RCC 7860 (cell line): ENCODE results near the gene KRT83.
"Not testable (repeated sequence)": the region's sequence is repeated elsewhere in the genome, so short reads cannot be mapped to it uniquely, and the experiment has no call there.

ENCODE experiments used
- DNase-seq: peaks from one replicate; pipeline ENCODE4 v3.0.0-alpha.2; 2015; ENCODE audit warnings: low spot score
- FAIRE-seq: peaks from 2 replicates; lab custom pipeline; 2012; peaks lifted over from hg19 to GRCh38; lab: Jason Lieb, UNC

Gene KRT83

DNA sequence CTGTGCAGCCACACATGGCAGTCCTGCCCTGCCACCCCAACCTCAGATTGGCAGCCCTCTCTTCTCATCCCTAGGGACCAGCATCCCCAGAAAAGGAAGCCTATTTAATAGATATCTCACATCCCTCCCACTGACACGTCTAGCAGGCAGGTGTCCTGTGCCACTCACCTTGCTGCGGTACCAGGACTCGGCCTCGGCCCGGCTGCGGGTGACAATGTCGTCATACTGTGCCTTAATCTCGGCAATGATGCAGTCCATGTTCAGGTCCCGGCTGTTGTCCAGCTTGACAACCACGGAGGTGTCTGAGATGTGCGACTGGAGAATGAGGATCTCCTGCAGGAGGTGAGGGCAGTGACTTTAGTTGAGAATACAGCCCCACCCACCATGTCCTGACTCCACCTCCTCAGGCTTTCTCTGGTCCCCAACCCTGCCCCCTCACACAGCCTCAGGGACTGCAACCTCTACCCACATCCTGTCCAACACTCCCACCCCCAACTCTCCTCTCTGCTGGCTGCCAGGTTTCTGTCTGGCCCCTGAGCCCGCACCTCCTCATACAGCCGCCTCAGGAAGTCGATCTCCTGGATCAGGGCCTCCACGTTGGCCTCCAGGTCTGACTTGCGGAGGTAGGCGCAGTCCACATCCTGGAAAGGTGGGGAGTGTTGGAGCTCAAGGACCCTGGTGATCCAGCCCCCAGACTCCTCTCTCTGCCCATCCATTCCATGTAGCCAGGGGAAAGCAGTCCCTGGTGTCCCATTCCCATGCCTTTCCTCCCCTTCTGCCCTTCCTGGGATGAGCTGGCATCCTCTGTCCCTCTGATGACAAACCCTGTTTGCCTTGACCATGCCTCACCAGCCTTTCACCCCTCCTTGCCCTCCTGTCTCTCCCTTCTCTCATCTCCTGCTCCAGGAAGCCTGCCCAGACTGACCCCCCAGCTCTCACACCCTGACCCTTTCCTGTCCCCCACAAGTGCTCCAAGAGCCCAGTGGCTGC is 33.1 kb downstream of the KRT83 start:
- peak; percentile 24 for DNase-seq
- FAIRE-seq, result not testable (repeated sequence)

DNA sequence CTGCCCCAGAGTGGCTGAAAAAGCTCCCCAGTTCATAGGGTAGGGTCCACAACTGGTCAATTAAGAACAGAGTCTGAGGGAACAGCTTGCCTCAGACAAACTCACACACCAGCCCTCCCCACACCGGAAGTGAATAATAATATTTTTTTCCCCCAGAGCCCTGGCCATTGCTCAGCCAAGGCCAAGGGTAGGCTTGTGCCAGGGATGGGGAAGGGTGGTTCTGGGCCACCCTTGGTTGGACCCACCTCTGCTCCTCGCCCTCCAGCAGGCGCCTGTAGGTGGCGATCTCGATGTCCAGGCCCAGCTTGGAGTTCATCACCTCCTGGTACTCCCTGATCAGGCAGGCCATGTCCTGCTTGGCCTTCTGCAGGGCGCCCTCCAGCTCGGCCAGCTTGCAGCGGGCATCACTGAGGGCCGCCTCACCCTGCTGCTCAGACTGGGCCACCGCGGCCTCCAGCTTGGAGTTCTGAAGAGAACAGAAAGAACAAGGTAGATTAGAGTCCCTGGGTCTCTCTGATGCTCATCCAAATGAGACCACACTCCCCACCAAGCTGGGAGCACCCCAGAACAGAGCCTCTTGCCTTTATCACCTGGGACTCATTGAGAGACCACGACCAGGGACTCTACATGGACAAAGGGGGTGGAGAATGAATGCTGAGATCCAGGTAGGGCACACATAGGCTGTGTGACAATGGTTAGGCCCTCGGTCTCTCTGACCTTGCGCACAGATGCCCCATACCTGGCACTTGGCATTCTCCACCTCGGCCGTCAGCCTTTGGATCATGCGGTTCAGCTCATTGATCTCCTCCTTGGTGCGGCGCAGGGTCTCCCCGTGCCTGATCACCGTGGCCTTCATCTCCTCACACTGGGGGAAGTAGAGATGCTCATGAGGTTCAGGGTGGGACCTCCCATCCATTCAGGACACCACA is 34.1 kb downstream of the KRT83 start:
- not testable (repeated sequence) for FAIRE-seq, DNase-seq

DNA sequence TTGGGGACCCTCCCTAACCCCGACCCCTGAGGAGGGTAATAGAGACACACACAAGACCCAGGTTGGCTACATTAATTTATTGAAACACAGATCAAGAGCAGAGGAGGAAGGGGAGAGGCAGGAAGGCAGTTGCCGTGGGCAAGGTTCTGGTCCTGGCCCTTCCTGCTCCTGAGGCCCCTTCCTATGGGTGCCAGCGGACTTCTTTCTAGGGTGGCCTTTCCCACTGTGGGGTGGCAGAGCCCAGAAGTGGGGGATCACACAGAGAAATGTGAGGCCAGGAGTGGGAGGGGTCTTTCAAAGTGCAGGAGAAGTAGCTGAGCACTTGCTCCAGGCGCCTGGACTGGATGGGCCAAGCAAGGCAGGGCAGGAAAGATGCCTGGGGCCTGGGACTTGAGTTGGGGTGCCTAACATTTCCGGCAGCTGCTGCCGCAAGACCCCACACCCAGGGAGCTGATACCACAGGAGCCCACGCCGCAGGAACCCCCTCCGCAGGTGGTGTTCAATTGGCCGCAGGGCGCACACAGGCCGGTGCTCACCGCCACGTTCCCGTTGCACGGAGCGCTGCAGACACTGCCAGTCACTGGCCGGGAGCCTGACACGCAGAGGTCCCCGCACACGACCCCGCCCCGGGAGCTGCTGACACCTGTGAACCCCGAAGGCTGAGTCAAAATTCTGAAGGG is 35.2 kb downstream of the KRT83 start:
- no peak for FAIRE-seq
- DNase-seq, result no peak

DNA sequence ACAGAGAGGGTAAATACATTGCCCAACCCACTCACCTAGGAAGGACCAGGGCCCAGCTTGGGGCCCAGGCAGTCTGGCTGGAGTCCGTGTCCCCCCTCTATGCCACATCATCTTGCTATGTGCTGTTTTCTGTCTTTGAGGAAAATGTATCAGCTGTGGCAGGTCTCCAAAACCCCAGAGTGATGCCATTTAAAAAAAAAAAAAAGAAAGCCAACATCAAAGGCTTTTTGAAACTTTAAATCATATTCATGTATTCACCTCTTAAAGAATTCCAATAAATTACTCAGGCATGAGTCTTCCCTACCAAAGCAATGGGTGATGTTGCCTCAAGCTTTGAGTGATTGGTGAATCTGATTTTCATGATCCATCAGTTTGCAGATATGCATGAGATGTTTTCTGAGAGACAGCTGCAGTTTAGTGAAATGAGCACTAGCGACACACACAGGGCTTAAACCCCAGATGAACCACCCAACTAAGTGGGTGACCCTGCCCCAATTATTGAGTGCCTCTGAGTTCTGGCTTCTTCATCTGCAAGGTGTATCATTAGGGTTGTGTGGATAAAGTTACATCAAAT is 35.9 kb downstream of the KRT83 start:
- no peak for FAIRE-seq
- peak; percentile 50 for DNase-seq

DNA sequence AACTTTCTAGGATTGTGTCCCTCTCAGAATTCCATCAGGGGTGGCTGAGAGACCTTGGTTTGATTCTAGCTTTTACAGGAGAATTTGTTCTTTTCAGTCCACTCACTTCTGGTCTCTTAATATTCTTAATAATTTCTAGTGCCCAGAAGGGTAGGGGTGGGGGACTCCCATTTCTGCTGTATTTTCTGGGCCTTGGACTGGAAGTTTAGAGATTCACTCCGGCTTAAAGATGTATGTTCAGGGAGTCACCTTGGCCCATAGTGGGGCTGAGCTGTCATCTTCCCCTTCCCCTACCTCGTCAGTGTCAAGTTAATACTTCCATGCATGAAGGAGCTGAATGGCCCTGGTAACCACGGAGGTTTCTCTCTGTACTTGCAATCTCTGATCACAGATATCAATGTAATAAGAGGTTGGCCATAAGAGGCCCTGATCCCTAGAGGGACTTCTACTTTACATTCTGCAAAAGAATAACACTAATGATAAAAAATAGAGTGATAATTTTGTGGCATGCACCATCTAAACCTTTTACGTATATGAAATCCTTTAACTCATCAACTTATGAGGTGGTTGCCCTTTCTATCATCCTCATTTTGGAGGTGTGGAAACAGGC is 36.5 kb downstream of the KRT83 start:
- no peak for DNase-seq

DNA sequence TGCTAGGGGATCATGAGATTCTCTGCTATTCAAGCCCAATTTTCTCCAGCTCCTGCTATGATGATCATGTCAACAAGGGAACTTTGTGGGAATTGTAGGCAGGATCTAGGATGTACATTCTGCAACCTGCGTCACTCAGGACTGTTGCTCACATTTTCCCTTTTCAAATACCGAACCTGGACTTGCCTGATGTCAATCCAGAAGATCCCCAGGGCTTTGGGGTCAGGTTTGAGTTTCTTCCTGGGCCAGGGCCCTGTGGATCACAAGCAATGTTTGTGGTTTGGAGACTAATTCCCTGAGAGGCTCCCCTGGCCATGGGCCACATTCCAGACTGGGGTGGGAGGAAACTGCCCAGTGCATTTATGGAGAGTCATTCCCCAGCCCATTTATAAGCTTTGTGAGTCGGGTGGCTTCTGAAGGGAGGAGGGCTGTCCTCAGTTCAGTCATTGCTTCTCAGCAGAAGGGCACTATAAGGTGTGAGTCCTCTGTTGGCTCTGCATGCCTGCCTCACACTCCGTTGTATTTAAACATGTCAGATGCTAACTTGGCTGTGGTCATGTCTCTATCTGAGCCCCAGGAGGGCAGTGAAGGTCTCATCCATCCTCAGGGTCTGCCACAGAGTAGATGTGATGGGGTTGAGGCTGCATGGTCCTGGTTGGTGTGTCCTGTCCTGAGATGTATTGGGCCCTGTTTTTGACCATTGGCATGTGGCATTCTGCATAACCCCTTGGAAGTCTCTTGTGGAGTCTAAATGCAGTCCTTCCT is 40.2 kb downstream of the KRT83 start:
- FAIRE-seq (peak; percentile 93), DNase-seq (peak; percentile 93)

More for the DNA sequence above, 36.5 kb downstream of the KRT83 start:
- FAIRE-seq, result no peak

DNA sequence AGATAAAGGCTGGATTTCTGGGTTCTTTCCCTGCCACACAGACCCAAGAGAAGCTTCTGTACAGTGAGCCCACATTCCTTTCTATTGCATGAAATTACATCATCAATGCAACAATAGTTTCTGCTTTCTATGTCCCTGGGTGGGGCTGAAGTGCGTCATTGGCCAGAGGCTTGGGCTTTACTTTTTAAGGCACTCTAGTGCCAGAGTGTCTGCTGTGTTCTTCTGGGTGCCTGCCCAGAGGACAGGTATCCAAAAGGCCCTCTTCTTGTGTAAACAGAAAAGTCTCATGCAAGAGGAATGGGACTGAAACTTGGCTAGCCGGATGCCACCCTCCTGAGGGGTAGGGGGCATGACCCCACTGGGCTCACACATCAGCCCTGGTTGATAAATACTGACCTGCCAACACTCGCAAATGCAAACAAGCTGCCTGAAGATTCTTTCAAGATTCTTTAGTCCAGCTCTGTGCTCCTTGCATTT is 40.8 kb downstream of the KRT83 start:
- peak; percentile 40 for FAIRE-seq
- peak; percentile 91 for DNase-seq

DNA sequence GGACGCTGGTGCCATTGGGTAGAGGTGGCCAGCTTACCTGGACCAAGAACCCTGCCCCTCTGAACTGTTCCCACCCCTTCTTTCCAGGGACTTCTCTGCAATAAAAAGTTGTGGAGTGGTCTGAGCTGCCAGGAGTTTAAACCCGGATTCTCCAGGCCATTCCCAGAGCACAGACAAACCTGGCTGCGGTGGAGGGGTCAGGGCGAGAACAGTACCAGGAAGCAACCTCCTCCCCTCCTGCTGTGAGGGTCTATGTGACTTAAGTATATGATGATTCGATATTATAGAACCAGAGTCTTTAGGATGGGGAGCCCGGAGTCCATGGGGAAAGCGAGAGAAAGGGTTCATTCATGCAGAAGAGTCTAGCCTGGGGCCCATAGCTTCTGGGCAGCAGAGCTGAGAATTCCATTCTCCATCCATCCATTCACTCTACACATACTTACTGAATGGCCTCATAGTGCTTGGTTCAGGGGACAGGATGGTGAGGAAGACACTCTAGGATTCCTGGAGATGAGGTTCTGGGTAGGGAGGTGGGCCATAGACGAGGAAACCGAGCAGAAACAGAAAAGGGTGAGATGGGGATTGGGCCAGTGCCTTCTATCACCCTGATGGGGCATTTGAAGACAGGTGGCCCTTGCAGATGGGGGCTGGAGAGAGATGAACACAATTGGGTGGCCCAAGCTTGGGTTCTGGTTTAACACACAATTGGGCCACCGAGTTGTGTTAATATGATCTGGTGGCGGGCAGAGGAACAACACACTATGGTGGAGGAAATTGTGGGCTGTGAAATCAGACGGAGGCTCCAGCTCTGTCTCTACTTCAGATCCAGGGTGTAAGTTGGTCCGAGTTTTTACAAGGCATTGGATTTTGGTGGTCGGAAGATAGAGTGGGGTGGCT is 41.5 kb downstream of the KRT83 start:
- no peak for FAIRE-seq

DNA sequence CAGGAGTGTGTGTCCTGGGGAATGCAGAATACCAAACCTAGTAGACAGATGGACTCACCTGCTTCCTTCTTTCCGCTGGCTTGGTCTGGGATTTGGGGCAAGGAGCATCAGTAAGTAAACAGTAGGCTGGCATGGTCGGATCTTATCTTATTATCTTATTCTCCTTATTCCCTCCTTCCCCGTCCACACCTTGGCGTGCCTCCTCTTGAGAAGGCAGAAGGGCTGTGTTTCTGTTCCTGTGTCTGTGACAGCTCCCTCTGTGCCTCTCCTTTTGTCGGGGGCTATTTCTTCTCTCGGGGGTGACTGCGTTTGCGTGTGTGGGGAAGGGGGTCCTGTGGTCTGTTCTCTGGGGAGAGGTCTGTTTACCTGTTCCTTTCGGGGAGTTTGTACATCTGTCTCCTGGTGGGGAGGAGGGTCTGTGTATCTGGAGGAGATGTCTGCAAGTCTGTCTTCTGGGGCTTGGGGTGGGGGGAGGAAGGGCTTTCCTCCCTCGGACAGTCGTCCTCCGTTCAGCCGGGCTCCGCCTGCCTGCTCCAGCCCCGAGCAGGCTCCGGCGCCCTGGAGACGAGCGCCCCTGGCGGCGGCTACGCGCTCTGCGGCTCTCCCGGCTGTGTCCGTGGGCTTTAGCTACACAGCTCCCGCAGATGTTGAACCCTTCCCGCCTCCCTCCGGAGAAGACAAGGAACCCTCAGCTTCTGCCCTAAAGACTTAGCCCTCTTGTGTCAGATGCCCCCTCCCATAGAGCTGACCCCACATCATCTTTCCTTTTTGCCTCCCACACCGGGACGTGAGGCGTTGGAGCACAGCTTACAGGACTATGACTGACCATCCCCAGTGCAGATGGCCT is 42.4 kb downstream of the KRT83 start:
- FAIRE-seq (no peak), DNase-seq (peak; percentile 47)

More for the DNA sequence above, 41.5 kb downstream of the KRT83 start:
- DNase-seq, result peak; percentile 73

DNA sequence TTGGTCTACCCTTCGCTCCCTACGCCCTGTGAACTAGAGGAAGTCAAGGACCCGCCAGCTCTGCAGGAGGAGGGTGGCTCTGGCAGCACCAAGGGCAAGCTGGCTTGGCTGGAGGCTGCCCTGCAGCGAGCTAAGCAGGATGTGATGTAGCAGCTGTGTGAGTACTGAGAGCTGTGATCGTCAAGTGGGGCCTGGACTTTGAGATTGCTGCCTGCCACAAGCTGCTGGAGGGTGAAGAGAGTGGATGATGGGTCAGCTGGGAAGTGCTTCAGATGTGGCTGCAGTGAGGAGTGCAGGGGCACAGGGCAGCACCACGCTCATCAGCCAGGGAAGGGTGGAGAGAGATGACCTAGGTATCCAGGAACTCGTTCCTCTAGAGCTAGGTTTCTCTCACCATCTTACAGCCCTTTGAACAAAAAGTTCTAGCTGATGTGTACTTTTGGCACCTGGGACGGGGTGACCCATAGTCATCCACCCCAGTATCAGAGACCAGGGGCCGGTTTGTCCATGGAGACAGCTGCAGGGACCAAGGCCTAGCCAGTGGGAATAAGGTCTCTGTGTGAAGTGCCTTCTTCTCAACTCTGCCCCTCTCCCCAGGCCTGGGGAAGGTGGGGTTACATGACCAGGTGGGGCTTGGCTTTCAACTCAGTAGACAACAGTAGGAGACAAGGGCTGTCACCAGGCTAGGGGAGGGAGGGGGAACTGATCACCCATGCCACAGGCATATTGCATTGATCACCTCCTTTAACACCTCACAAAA is 43.5 kb downstream of the KRT83 start:
- no peak for DNase-seq

DNA sequence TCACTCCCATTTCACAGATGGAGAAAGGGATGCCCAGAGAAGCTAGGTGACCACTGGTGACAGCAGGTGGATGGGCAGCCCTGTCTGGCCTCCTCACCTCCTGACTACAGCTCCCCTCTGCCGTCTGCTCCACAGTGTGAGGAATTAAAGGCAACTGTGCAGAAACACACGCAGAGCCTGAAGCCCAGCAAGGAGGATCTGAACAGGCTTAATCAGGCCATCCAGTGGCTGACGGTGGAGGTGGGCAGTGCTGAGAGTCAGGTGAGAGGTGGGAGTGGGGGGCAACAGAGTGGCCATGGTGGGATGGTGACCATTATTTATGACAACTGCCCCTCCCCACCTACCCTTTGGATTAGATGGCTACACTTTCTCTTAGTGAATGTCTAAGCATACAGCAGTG is 45.5 kb downstream of the KRT83 start:
- FAIRE-seq, result no peak
- DNase-seq, result no peak

More for the DNA sequence above, 43.5 kb downstream of the KRT83 start:
- FAIRE-seq, result no peak

DNA sequence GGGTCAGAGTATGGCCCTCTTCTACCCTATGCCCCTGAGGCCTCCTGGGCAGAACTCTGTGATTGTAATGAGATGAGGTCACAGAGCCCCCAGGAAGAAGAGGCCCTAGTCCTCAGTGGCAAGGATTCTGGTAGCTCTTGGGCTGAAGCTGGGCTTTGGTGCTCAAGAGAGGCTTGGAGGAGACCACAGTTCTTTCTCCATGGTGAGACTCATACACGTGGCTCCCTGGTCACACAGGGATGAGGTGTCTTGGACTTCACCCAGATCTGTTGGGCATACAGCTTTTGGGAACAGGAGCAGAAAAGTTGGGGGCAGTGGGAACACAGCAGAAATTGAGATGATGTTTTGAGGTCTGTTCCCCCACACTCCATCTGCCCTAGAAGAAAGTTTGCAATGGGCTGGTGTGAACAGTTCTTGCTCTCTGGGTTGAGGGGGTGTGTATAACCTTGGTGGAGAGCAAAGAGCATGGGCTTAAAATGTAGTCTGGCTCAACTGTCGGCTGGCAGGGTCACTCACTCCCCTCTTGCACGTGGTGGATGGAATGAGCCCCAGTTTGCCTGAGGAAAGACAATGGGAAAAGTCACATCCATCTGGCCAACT is 46.6 kb downstream of the KRT83 start, which contains the start of gene KRT86:
KRT86 (plus strand) TSS at position 125 of the 600 bp plus-strand sequence. CDS start 27,272 bp downstream, outside the sequence.
- FAIRE-seq (no peak), DNase-seq (no peak)

DNA sequence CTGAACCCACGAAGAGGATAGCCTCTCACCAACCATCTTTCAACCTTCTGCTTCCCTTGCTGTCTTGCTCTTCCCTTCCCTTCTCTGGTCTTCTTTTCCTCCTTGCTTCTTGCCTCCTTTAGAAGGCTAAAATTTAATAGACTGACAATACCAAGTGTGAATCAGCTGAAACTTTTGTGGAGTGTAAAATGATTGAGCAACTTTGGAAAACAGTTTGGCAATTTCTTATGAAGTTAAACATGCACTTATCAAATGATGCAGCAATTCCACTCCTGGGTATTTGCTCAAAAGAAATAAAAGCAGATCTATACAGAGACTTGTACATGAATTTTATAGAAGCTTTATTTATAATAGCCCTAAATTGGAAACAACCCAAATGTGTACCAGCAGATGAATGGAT is 50.0 kb downstream of the KRT83 start:
- DNase-seq (no peak), FAIRE-seq (no peak)

DNA sequence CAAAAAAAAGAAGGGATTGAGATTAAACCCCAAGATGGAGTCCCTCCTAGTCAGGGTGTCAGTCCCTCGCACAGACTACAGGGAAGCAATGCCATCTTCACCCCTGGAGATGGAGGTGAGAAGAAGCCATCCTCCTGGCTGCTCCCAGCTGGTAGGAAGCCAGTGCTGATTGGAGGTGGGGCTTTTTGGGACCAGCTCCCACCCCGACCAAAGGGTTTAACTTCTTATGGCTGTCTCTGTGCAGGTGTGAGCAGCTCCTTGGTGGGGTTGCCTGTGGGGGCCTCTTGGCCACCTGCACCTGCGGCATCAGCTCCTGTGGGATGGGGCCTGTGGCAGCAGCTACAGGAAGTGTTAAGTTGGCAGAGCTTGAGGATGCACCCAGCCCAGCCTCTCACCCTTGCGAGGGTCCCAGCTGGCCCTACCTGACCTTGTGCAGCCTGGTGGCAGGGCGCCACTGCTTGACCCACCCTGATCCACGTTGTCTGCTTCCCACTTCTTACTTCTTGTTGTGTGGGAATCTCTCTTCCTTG is 50.6 kb downstream of the KRT83 start:
- DNase-seq, result no peak
- no peak for FAIRE-seq

DNA sequence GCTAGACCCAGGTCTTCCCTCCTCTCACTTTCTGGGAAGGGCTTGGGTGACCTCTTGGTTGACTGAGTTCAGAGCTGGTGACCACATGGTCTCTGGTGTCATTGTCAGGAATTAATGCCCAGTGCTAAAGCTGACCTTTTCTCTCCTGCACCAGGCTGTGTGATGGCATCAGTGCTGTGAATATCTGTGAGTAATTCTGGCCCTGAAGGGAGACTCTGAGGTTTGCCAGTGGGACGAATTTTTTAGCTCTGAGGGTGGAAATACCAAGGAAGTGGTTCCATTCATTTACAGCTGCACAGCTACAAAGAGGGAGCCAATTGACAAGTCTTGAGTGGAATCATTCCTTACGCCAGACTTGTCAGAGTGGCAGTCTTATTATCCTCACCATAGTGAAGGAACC is 53.0 kb downstream of the KRT83 start:
- DNase-seq (peak; percentile 48), FAIRE-seq (no peak)

DNA sequence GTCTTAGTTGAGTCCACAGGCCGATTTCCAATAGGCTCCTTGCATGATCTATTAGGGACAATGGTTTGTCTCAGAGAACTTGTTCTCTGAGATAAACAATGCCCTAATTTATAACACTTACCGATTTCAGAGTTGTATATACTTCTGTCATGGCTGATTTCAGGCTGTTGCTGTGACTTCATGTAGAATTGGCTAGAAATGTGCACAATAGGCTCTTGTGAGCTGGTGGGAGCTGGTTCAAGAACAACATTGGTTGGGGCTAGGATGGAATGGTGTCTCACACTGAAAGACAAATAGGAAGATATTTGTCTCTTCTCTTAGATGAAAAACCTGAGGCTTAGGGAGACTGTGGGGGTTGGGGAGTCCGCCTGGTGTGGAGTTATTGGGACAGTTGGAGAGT is 53.5 kb downstream of the KRT83 start:
- DNase-seq (no peak), FAIRE-seq (no peak)
